Fibroblast of lung (primary cell): ENCODE results near the gene C19orf81. TPM values are rescaled to one million over a fixed set of nuclear protein-coding genes. Genes with fewer than 3 reads are reported as not detected.

Source experiments
- DNase-seq, 2 donors: peaks; one replicate each; pipeline versions ENCODE4 v3.0.0 to v3.0.0-alpha.2; 2010; ENCODE audit warnings: low read depth in 2 of 2
- H2AFZ ChIP-seq: 2 replicates; pipeline ENCODE4 v1.5.1; 2012; ENCODE audit warnings: low read length, control low read depth, inconsistent platforms
- H3K27ac ChIP-seq: 2 replicates; pipeline ENCODE4 v1.5.1; 2011; ENCODE audit warnings: low read length, control low read depth; ENCODE audit not compliant: insufficient read depth
- H3K27me3 ChIP-seq: 2 replicates; pipeline ENCODE4 v1.5.1; 2011; ENCODE audit warnings: mild to moderate bottlenecking, low read length; ENCODE audit not compliant: control insufficient read depth, insufficient read depth
- H3K36me3 ChIP-seq: 2 replicates; pipeline ENCODE4 v1.5.1; 2011; ENCODE audit warnings: low read length; ENCODE audit not compliant: control insufficient read depth, insufficient read depth
- H3K4me1 ChIP-seq: 2 replicates; pipeline ENCODE4 v1.5.1; 2011; ENCODE audit warnings: low read length; ENCODE audit not compliant: control insufficient read depth, insufficient read depth; ENCODE audit errors: extremely low read depth
- H3K4me2 ChIP-seq: 2 replicates; pipeline ENCODE4 v1.5.1; 2011; ENCODE audit warnings: low read length, control low read depth; ENCODE audit not compliant: insufficient read depth; ENCODE audit errors: extremely low read depth
- H3K4me3 ChIP-seq, 4 experiments: fragments of 200-600 bp in 1 of 4; sonication (generic) in 1 of 4; replicated peaks in 1 of 4; 2 replicates each; pipeline ENCODE4 v1.5.1; 2011 to 2016; ENCODE audit warnings: low read length in 4 of 4, low read depth in 3 of 4, mild to moderate bottlenecking in 3 of 4, control low read depth in 2 of 4, inconsistent platforms in 1 of 4, mixed read lengths in 1 of 4; ENCODE audit not compliant: insufficient read depth in 1 of 4; ENCODE audit errors: control extremely low read depth in 1 of 4
- H3K79me2 ChIP-seq: 2 replicates; pipeline ENCODE4 v1.5.1; 2012; ENCODE audit warnings: mild to moderate bottlenecking, low read length, inconsistent platforms; ENCODE audit not compliant: control insufficient read depth, insufficient read depth
- H3K9ac ChIP-seq: 2 replicates; pipeline ENCODE4 v1.5.1; 2011; ENCODE audit warnings: mild to moderate bottlenecking, low read length, control low read depth; ENCODE audit not compliant: insufficient read depth
- H3K9me3 ChIP-seq: 2 replicates; pipeline ENCODE4 v1.5.1; 2012; ENCODE audit warnings: low read depth, low read length; ENCODE audit not compliant: control insufficient read depth, insufficient read depth
- H4K20me1 ChIP-seq: 2 replicates; pipeline ENCODE4 v1.5.1; 2011; ENCODE audit warnings: low read length; ENCODE audit not compliant: control insufficient read depth, insufficient read depth; ENCODE audit errors: extremely low read depth
- CTCF ChIP-seq, 2 donors: IDR thresholded peaks in 1 of 2; conservative IDR thresholded peaks in 1 of 2; 1 replicate in 1 of 2; 2 replicates in 1 of 2; pipeline ENCODE4 v1.5.1; 2011 to 2012; ENCODE audit warnings: low read length in 2 of 2, control low read depth in 1 of 2, inconsistent platforms in 1 of 2, low read depth in 1 of 2, mild to moderate bottlenecking in 1 of 2
- EZH2 ChIP-seq: IDR thresholded peaks from 2 replicates; pipeline ENCODE4 v1.5.1; 2012; ENCODE audit warnings: low read length, control low read depth, mild to moderate bottlenecking; ENCODE audit errors: missing control alignments
- polyA plus RNA-seq, 2 donors: library from polyadenylated mRNA; depleted of rRNA in 1 of 2; stranded (reverse) in 1 of 2; unstranded in 1 of 2; fragments of >200 nt; gene quantifications; 2 replicates each; pipeline ENCODE4 v1.2.1, GENCODE V29; 2011 to 2012; ENCODE audit warnings: missing spikeins in 1 of 2
- total RNA-seq: library from RNA; depleted of rRNA; stranded (reverse); fragments of >200 nt; gene quantifications from 2 replicates; pipeline ENCODE4 v1.2.1, GENCODE V29; 2014

C19orf81 gene
- total and polyA plus RNA-seq, 2 donors (not counting 1 experiment from before 2014, with no cell fraction given): not detected

DNA sequence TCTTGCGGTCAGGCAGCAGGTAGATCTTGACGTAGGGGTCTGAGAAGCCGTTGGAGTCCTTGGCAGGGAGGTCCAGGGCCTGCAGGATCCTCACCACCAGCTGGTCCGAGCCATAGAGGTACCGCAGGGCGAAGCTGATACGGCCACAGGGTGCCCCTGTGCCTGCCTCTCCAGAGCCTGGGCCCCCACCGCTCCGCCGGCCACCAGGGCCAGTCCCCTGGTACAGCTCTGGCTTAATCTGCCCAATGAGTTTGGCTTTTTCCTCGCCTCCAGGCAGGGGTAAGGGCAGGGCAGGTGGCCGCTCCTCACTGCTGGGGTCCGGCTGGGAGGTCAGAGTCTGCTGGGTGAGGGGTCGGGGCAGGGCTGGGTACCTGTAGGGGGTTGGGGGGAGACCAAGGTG is 19.4 kb upstream of the C19orf81 start:
- H3K4me3 ChIP-seq: no peak overlapping the region
- no peaks in the 10 kb centered on the region for H3K9me3 ChIP-seq
- H3K4me1 ChIP-seq: no peaks in the 10 kb centered on the region
- H3K27ac ChIP-seq: no peak overlapping the region
- H3K79me2 ChIP-seq: no peaks in the 10 kb centered on the region
- H3K9ac ChIP-seq: no peak overlapping the region
- TF ChIP-seq CTCF (conservative IDR thresholded peaks at IDR 0.05 in 1 of 2, IDR thresholded peaks at IDR 0.05 in 1 of 2; ENCODE audit: low read depth in 1 of 2, low read length in 2 of 2) (no peak), EZH2 (no peak)
- H3K4me2 ChIP-seq: no peak overlapping the region
- H3K27me3 ChIP-seq: no peaks in the 10 kb centered on the region
- DNase-seq: no peak
- H3K36me3 ChIP-seq: no peaks in the 10 kb centered on the region
- H4K20me1 ChIP-seq: no peaks in the 10 kb centered on the region
- H2AFZ ChIP-seq: no peak overlapping the region

DNA sequence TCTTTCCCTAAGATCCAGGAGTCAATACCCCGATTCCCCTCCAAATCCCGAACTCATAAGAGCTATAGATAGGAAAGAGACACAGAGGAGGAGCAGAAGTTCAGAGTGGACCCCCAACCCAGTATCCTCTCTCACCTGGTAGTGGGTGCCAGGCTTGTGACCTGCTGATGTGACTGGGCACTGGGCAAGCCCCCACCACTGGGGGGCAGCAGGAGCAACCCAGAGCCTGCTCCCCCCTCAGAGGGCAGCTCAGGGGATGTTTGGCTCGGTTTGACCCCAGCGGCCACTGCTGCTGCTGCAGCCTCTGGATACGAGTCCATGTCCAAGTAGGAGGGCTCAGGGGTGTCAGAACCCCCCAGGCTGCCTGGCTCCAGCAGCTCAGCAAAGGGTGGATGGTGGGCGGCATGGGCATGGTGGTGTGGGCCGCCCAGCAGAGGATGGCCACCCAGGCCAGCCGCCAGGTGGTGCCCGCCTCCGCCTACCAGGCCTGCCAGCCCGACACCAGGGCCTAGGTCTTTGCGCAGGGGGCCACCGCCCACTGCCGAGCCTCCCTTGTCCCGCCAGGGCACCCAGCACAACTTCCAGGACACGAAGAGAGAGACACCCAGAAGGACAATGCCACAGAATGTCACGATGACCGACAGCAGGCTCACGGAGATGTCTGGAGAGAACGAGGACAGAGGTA is 17.0 kb upstream of the C19orf81 start:
- H4K20me1 ChIP-seq: no peaks in the 10 kb centered on the region
- H3K27ac ChIP-seq: no peak overlapping the region
- H3K79me2 ChIP-seq: no peaks in the 10 kb centered on the region
- H2AFZ ChIP-seq: no peak overlapping the region
- no peaks in the 10 kb centered on the region for H3K9me3 ChIP-seq
- no peak for DNase-seq
- no peak for TF ChIP-seq EZH2
- TF ChIP-seq CTCF (conservative IDR thresholded peaks at IDR 0.05 in 1 of 2, IDR thresholded peaks at IDR 0.05 in 1 of 2; ENCODE audit: low read depth in 1 of 2, low read length in 2 of 2): no peak
- H3K36me3 ChIP-seq: no peaks in the 10 kb centered on the region
- no peak overlapping the region for H3K4me2 ChIP-seq
- no peak overlapping the region for H3K9ac ChIP-seq
- H3K4me3 ChIP-seq: no peak overlapping the region
- no peaks in the 10 kb centered on the region for H3K4me1 ChIP-seq
- no peaks in the 10 kb centered on the region for H3K27me3 ChIP-seq

DNA sequence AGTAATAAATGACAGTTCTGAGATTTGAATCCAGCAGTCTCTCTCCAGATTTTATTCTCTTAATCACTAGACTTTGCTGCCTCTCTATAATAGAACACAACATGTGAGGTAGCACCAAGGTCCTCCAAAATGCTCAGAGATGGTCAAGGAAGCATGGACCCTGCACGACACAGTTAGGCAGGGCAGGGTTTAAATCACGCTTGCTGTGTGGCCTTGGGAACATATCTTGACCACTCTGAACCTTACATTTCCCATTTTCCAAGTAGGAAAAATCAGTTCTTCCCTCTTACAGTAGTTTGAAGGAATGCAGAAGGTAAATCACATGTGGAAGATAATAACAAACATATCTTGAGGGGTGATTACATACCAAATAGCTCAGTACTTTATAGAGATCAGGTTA is 15.9 kb upstream of the C19orf81 start:
- no peaks in the 10 kb centered on the region for H3K9me3 ChIP-seq
- H4K20me1 ChIP-seq: no peaks in the 10 kb centered on the region
- DNase-seq: no peak
- H3K27me3 ChIP-seq: no peaks in the 10 kb centered on the region
- H3K9ac ChIP-seq: no peak overlapping the region
- H3K4me2 ChIP-seq: no peak overlapping the region
- H3K27ac ChIP-seq: no peak overlapping the region
- no peaks in the 10 kb centered on the region for H3K4me1 ChIP-seq
- TF ChIP-seq EZH2 (no peak), CTCF (conservative IDR thresholded peaks at IDR 0.05 in 1 of 2, IDR thresholded peaks at IDR 0.05 in 1 of 2; ENCODE audit: low read depth in 1 of 2, low read length in 2 of 2) (no peak)
- no peaks in the 10 kb centered on the region for H3K79me2 ChIP-seq
- no peaks in the 10 kb centered on the region for H3K36me3 ChIP-seq
- no peak overlapping the region for H2AFZ ChIP-seq
- H3K4me3 ChIP-seq: no peak overlapping the region
